IPS DF 4.7 (cell line): ENCODE results near the gene SFTA2.
A peak's percentile ranks its signal among the peaks of the same experiment; 100 is the strongest.
"Not testable (repeated sequence)": the region's sequence is repeated elsewhere in the genome, so short reads cannot be mapped to it uniquely, and the experiment has no call there.

ENCODE experiments used
- DNase-seq: peaks from one replicate; pipeline ENCODE4 v3.0.0-alpha.2; 2013; ENCODE audit warnings: low spot score; ENCODE audit errors: extremely low read depth

Gene SFTA2

DNA sequence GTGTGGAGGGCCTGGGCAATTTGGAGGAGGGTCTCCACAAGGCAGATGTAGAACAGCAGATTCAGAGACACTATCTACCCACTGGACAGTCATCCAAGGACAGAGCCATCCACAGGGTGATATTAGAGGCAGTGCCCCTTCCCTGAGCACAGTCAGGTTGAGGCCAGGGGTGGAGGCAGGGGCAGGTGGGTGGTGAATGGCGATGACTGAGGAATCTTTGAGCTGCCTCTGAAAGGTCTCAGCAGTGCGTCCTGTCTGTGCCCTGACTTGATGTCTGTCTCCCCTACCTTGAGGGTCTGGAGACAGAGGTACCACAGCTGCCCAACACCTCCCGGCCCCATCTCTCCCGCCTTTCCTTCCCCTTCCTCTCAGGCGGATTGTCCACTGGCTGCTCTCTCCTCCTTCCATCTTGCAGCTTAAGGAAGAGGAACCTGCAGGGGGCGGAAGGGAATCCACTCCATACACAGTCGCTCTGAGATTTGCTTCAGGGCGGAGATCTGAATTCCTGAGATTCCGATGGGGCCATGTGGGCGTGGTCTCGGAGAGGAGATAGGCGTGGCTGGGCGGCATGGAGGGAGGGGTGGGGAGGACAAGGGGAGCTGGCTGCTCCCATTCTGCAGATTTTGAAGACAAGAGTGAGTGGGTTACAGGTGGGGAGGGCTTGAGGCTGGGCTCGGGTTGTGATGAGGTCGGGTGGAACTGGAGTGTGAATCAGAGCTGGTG is 10.5 kb upstream of the SFTA2 start:
- peak; percentile 91 for DNase-seq

DNA sequence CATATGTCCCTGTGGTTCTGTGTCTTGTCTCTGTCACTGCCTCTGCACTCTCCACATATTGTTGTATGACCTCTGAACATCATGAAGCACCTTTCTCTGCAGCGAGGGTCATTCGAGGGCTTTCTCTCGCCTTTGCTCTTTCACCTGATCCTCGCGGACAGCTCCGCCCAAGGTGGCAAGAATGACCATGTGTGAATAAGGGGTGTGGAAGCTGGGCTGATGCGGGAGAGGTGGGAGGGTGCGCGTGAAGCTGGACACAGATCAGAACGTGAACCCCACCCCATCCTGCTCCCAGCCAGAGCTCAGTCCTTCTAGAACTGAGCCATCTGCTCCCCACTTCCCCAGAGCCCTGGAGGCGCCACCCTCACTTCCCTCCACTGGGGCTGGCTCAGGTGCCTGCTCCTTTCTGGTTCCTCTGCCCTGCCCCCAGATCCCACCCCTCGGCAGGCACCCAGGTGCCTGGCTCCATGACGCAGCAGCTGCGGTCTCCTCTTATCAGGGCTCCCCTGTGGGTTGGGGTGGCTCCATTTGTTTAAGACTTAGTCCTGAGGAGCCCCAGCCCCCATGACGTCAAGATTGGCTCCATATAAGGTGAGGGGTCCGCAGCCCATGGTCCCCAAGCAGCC is 8.5 kb upstream of the SFTA2 start, which contains the start of gene MUCL3:
MUCL3 (plus strand) TSS at position 613 of the 626 bp plus-strand sequence. CDS start 27 bp downstream, outside the sequence.
- DNase-seq, result no peak

DNA sequence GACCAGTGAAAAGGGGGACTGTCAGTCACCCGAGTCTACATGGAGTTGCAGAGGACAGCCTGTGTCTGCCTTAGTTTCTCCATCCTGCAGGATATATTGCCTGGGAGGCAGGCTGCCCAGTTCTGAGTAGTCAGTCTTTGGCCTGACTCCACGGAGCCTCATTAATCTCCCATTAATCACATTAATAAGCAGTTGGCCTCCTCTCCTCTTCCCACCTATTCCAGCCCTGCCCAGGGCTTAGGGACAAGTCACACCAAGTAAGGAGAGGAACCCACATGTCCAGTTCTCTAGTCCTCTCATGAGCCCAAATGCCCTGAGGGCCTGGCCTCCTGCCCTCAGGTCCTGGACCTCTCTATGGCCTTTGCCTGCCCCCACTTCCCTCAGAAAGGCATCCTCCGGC is 7.5 kb upstream of the SFTA2 start:
- DNase-seq, result no peak

DNA sequence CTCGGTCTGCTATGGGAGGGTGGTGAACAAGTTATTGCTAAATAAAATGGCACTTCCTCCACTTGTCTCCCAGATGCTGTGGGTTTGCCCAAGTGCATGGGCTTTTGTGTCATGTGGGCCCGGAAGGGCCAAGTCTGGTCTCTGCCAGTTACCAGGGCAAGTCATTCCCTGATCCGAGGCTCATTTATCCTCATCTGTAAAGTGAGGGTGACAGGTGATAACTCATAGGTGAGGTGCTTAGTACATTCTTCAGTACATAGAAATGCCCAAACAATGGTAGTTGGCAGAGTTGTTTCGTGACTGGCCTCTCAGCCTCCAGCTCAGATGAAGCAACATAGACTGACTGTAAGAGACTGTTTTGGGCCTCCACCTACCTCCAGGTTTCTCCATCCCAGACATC is 6.8 kb upstream of the SFTA2 start:
- DNase-seq, result no peak

DNA sequence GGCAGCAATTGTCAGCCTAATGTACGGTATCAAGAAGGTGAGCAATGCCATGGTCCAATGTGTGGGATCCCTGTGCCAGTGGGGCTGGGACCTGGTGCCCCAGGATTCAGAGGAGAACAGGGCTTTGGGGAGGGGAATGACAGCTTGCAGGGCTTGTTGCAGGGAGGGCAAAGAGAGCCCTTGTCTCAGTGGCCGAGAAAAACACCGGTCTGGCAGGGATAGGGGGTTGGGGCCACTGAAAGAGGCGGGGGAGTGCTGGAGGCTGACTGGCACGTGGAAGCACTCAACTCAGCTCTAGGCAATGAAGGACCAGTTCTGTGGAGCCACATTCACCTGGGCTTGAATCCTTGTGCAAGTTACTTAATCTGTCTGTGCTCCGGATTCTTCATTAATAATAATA is 5.3 kb upstream of the SFTA2 start:
- no peak for DNase-seq

DNA sequence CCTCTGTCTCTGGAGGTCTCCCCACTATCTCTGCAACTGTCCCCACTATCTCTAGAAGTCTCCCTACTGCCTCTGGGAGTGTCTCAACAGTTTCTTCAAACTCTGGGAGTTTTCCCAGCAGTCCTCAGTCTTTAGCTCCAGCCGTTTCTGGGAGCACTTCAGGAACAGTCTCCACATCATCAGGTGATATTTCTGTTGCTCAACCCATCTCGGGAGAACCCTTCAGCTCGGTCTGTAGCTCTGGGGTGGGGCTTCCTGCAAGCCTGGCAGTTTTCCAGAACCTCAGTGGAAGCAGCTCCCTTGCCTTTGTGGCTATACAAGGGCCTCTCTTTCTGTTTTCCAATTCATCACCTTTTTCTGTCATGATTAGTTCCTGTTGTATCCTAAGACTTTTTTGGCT is 3.0 kb upstream of the SFTA2 start:
- no peak for DNase-seq

DNA sequence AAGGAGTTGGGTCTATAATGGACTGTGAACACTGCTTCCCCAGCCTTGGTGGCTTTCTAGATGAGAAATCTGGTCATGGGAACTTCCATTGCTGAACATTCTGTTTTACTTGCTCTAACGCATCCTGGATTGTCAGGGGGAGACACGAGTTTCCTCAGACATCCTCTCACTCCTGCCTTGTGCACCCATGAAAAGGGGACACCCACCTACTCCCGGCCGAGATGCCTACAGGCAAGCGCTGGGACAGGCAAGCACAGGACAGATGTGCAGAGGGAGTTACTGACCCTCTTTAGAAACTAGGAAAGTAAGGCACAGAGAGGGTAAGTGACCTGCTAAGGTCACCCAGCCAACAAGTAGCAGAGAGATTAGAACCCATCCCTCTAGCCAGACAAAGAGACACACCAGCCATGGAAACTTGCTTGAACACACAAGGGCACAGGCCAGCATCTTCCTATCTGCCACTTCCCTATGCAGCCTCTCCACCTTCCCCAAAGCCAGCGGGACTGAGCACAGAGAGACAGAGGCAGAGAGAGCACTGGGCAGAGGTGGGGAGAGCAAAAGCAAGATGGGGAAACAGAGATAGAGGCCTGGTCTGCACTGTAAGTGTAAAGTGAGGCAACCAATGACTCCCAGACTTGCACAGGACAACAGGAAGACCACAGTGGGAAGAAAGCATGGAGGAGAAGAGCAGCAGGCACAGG is 845 bp upstream of the SFTA2 start:
- DNase-seq, result no peak

DNA sequence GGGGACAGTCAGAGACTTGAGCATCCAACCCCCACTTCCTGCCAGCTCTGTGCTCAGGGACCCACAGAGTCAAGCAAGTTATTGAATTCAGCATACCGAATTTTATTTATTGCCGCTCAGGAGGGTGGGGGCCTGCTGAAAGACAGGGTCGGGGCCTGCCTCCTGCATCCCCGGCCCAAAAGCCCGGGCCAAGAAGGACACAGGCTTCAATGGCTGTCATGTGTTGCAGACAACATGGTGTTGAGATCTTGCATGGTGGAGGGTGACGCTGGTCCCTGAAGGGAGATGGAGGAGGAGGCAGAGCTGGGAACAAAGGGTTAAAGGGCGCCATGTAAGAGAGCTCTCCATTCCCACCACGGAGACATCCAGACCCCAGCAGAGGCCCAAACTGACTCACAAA is 698 bp downstream of the SFTA2 start:
- no peak for DNase-seq

DNA sequence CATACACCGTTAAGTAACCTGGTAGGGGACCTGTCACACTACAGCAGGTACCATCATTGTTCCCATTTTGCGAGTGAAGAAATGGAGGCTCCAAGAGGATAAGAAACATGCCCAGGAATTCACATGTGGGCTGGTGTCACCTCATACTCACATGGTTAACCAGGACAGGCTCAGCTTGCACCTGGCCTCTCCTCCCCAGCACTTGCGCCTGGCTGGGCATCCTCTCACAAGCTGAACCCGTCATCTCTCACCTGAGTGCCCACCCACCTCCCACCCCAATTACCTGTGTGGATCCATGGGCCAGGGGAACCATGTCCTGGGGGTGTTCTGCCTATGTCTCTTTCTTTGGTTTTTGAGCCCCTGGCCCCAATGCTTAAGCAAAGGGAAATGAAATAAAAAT is 1.5 kb downstream of the SFTA2 start:
- no peak for DNase-seq

DNA sequence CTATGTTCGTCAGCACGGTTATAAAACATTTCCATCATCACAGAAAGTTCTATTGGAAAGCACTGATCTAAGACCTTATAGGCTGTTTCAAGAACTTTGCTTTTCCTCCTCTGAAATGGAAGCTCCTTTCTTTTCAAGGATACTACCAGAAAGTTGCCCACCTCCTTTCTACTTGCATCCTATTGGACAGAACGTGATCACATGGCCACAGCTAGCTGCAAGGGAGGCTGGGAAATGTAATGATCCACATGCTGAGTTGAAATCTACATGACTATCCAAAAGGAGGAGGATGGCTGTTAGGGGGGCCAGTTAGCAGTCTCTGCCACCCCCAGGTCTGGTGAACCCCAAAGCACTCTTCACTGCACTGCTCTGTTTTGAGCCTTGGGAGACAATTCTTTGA is 3.3 kb downstream of the SFTA2 start:
- DNase-seq, result no peak

DNA sequence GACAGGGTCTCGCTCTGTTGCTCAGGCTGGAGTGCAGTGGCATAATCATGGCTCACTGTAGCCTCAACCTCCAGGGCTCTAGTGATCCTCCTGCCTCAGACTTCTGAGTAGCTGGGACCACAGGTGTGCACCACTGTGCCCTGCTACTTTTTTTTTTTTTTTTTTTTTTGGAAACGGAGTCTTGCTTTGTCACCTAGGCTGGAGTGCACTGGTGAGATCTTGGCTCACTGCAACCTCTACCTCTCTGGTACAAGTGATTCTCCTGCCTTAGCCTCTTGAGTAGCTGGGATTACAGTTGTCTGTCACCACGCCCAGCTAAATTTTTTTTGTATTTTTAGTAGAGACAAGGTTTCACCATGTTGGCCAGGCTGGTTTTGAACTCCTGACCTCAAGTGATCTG is 4.9 kb downstream of the SFTA2 start:
- not testable (repeated sequence) for DNase-seq

DNA sequence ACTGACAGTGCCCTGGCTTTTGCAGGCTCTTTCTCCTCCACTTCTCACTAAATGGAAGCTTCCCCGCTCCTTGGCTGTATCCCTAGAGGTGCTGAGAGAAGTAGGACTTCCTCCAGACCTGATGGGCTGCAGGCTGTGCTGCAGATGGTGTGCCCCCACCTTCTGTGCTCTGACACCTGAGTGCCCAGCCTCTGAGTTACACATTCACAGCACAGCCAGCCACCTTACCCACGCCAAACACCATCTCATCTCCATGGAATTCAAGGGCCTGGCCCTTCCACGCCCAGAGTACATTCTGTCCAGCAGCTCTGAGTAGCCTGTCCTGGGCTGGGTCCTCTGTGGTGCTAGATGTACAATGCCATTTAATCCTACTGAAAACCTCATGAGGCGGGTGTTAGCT is 5.3 kb downstream of the SFTA2 start:
- DNase-seq, result no peak

DNA sequence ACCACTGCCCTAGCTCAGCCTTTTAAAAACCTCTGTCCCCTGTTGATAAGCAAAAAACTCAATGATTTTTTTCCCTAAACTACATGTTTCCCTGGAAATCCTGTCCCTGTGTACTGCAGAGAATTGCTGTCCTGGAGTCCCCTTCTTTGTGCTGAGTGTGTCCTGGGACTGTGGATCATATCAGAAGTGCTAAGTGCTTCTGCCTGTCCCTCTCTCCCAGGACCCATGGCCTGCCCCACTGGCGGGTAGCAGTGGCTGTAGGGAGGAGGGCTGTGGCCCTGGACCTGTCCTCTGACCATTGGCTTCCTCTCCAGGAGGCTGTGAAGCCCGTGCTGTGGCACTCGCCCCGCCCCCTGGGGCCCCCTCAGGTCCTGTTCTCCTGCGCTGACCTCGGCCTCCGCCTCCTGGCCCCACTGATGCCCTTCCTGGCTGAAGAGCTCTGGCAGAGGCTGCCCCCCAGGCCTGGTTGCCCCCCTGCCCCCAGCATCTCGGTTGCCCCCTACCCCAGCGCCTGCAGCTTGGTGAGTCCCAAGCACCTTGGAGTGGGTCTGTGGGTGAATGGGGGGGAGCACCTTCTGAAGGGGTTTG is 7.8 kb downstream of the SFTA2 start:
- not testable (repeated sequence) for DNase-seq

DNA sequence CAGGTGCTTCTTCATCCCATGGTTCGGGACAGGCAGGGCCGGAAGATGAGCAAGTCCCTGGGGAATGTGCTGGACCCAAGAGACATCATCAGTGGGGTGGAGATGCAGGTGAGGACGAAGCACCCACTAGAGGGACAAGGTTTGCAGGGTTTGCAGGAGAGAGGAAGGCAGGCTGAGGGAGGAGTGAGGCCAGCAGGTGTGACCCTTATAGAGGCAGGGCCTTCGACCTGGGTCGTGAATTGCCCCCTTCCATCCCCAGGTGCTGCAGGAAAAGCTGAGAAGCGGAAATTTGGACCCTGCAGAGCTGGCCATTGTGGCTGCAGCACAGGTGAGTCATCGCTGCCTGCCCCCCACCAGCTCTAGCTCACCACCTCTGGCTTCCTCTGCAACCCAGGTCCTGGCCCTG is 9.5 kb downstream of the SFTA2 start:
- no peak for DNase-seq

DNA sequence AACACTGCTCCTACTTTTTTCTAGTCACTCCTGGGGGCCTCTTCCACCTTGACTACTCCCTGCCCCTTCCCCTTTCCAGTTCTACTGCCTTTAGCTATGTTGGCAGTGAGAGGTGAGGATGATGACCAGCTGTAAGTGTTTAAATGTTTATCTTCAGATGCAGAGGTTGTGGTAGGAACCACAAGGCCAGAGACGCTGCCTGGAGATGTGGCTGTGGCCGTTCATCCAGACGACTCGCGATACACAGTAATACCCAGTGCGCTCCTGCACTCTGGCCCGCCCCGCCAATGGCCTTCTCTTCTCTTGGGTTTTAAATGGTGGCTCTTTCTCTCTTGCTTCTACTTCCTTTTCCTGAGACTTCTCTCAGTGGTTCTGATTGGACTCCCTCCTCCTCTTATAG is 13.3 kb downstream of the SFTA2 start:
- no peak for DNase-seq

DNA sequence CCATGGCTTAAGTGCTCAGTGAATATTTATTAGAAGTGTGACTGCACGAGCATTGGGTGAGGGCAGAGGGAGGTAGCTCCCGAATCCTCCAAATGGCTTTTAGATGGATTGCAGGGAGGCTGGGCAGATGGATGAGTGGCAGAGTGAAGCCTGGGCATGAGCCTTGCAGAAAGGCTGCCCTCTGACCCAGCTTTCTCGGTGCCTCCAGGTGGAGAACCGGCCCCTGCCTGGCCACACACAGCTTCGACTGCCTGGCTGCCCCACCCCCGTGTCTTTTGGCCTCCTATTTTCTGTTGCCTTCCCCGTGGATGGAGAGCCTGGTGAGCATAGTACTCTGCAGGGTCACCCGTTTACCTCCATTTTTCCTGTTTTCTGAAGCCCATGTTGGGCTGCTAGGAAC is 14.5 kb downstream of the SFTA2 start:
- no peak for DNase-seq

DNA sequence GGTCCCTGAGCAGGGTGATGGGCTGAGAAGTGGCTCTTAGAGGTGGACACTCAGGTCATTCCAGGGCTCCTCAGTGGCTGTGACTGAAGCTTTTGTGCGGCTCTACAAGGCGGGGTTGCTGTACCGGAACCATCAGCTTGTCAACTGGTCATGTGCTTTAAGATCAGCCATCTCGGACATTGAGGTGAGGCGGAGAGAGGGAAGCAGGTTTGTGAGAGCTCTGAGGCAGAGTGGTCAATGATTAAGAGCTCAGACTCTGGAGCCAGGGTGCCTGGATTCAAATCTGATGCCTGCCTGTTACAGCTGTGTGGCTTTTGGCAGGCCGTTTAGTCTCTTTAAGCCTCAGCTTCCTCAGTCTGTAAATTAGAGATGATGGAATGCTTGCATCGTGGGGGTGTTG is 14.9 kb downstream of the SFTA2 start:
- DNase-seq, result no peak

DNA sequence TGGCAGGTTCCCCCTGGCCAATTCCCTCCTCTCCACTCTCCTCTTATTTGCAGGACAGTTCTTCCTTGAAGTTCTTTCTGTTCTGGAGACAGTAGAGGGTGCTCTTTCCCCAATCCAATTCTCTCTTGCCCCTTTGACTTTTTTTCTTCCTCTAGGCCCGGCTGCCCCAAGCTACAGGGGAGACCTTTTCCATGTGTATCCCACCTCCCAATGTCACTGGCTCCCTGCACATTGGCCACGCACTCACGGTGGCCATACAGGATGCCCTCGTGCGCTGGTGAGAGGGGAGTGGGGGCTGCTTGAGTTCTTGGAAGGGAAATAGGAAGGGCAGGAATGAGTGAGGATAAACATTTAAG is 16.4 kb downstream of the SFTA2 start:
- no peak for DNase-seq

DNA sequence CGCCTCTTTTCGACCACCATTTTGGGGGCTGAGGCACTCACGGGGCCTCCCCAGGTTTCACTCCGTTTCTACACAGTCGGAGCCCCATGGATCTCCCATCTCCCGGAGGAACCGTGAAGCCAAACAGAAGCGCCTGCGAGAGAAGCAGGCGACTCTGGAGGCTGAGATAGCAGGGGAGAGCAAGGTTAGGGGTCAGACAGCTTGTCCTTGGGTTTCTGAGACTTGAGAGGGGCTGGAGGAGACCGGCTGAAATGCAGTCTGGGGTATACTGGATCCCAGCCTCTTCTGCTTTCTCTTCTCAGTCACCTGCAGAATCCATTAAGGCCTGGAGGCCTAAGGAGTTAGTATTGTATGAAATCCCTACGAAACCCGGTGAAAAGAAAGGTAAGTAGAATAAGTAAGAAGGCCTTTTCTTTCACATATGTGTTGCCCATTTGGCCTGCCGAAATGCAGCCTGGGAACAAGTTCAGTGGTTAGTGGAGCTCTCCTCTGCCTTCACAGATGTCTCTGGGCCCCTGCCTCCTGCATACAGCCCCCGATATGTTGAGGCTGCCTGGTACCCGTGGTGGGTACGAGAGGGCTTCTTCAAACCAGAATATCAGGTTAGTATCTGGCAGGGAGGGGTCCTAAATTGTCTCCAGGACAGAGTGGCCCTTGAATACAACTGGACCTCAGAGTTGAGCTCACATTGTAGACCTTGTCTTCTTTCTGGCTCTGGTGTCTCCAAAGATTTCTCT is 16.9 kb downstream of the SFTA2 start:
- DNase-seq, result no peak

DNA sequence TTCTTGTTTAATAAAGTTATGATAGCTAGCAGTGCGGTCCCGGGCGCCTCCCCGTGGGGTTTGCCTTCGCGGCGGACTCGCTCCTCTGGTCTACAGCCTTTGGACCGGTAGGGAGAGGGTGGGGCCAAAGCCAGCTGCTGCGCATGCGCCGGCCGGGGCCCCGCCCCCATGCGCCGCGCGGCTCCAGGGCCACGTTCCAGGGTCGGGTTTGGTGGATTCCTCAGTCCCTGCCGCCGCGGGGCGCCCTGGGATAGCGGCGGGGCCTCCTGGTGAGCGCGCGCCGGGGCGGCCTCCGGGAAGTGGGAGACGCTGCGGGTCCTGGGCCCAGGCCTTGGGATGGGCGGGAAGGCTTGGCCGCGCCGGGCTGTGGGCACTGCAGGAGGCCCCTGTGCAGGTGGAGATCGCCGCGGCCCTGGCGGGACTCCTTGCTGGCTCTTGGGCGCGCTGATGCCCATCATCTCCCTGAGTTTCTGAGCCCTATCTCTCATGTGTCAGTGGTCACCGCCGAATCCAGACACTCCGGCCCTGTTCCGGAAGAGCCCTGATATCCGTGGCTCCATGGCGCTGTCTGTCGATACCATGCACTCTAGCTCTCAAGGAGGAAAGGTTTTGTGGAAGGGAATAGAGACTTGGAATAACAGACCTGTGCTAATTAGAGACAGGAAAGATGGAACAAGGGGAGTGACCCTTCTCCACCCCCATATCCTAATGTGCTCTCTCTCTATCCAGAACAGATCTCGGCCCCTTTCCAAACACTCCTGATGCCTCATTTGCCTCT is 17.7 kb downstream of the SFTA2 start, which contains the start of gene VARS2:
VARS2 (plus strand) TSS at position 163 of the 778 bp plus-strand sequence; CDS start at position 762, 599 bp downstream.
- no peak for DNase-seq

DNA sequence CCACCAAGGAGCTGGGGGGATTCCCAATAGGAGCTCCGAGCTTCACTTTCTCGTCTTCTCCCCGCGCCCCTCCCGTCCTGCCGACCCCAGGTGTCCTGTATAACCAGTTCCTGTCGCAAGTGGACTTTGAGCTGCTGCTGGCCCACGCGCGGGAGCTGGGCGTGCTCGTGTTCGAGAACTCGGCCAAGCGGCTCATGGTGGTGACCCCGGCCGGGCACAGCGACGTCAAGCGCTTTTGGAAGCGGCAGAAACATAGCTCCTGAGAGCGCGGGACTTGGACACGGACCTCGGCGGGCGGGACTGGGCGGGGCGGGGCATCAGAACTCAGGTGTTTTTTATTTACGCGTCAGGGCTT is 18.3 kb downstream of the SFTA2 start:
- DNase-seq, result no peak
